LNCaP clone FGC (cell line): ENCODE data around the gene TLCD3B.

Source experiments
- DNase-seq: peaks from one replicate; pipeline ENCODE4 v3.0.0-alpha.2; 2011; ENCODE audit warnings: low read depth
- H3K4me3 ChIP-seq: 2 replicates; pipeline ENCODE4 v1.5.1; 2011; ENCODE audit warnings: mild to moderate bottlenecking, low read depth, low read length, control low read depth
- CTCF ChIP-seq: IDR thresholded peaks from 2 replicates; pipeline ENCODE4 v1.5.1; 2012; ENCODE audit warnings: mild to moderate bottlenecking; ENCODE audit not compliant: control insufficient read depth, insufficient read depth; ENCODE audit errors: extremely low read depth

The TLCD3B gene

DNA sequence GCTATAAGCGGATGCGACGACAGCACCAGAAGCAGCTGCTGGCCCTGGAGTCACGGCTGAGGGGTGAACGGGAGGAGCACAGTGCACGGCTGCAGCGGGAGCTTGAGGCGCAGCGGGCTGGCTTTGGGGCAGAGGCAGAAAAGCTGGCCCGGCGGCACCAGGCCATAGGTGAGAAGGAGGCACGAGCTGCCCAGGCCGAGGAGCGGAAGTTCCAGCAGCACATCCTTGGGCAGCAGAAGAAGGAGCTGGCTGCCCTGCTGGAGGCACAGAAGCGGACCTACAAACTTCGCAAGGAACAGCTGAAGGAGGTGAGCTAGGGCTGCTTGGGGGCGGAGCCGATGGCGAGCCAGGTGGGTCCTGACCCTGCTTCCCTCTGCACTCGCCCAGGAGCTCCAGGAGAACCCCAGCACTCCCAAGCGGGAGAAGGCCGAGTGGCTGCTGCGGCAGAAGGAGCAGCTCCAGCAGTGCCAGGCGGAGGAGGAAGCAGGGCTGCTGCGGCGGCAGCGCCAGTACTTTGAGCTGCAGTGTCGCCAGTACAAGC lies 45.7 kb downstream of the TLCD3B start:
- no peak for TF ChIP-seq CTCF
- DNase-seq = no peak
- no peak overlapping the region for H3K4me3 ChIP-seq

DNA sequence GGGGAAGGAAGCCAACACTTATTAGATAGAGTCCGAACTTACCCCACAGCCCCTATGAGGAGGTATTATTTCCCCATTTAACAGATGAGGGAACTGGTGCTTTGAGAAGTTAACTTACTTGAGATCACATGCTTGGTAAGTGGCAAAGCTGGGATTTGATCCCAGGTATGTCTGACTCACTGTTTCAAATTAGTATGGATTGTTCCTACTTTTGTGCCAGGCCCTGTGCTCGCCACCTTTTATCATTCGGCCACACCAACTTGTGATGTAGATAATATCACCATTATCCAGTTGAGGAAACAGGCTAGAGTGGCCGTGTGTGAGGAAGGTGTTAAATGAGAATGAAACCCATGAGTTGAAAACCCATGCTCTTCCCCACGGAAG lies 46.3 kb downstream of the TLCD3B start:
- no peak for TF ChIP-seq CTCF
- H3K4me3 ChIP-seq = no peak overlapping the region
- DNase-seq = no peak

DNA sequence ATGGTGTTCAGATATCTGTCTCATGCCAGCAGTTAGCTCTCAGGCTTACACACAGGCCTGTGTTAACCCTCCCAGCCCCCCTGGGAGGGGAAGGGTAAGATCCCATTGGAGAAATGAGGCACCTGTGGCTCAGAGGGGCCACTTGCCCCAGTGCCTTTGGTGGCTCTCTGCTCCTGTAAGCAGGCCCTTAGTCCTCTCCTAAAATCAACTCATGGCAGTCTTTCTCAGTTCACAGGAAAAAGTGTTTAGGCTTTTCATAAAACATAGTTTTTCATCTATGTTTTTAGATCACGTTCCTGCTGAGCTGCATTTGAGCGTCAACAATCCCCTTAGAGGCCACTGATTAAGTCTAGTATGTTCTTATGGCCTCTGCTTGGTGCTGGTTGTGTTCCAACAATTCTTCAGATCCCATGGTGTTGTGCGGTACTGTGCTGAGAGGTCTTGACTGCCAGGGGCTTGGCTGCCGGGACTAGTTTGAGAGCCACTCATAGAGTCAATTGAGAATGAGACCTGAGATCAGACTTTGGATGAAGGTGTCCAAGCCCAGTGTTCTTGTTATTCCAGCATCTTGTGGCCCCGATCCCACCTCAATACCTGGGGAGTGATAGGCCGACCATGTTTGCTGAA lies 46.8 kb downstream of the TLCD3B start:
- no peak for TF ChIP-seq CTCF
- DNase-seq = no peak

DNA sequence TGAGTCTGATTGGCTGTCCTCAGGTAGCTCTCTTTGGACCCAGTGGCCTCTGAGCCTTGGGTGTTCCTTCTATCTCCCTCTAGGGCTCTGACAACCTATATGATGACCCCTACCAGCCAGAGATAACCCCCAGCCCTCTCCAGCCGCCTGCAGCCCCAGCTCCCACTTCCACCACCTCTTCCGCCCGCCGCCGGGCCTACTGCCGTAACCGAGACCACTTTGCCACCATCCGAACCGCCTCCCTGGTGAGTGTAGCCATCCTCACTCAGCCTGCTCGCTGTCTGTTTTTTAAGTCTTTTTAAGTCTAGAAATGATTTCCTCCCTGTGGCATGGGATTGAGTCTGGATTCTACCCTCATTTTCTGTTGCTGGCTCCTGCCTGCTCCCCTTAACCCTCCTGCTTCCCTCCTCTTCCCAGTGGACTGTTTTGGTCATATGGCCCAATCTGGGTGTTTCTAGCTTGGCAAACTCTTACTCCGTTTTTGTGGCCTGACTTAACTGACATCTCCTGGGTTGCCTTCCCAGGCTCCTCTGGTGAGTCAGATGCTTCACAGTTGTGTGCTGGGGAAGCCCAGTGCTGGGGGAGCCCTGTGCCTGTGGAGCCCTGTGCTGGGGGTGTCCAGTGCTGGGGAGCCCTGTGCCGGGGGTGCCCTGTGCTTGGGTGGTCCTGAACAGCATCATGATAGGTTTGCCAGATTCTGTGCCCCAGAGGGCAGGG lies 47.5 kb downstream of the TLCD3B start:
- H3K4me3 ChIP-seq = no peak overlapping the region
- no peak for TF ChIP-seq CTCF
- DNase-seq = no peak

More for the DNA sequence above, 46.8 kb downstream of the TLCD3B start:
- H3K4me3 ChIP-seq = no peak overlapping the region

- no peak overlapping the region for H3K4me3 ChIP-seq
- no peak for TF ChIP-seq CTCF
- no peak for DNase-seq
These were observed 48.3 kb downstream of the TLCD3B start for GRCh38 chr16:29982560-29983419.

DNA sequence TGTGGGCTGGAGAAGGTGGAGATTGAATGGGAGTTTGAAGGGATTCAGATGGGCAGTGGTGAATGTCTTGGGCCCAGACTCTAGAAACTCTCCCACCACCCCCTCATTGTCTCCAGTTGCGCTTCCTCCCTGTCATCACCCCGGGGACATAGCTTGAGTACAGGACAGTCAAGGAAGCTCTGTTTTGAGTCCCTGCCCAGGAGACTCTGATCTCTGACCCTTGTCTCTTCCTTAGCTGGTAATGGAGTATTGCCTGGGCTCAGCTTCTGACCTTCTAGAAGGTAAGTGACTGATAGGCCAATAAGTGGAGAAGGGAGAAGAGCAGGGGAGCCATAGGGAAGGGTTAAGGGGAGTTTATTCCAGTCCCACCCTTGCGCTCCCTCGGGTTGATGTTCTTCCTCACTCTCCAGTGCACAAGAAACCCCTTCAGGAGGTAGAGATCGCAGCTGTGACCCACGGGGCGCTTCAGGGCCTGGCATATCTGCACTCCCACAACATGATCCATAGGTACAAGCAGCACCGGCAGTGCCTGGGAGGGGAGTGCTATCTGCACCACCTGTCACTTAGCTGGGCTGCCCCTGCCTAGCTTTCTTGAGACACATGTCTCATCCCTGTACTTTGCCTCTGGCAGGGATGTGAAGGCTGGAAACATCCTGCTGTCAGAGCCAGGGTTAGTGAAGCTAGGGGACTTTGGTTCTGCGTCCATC lies 52.4 kb downstream of the TLCD3B start:
- DNase-seq = no peak
- TF ChIP-seq CTCF = no peak
- H3K4me3 ChIP-seq = no peak overlapping the region
